Measurements from ENCODE around the gene PRRX2.
A peak's percentile ranks its signal among the peaks of the same experiment; 100 is the strongest.

PRRX2 gene

DNA sequence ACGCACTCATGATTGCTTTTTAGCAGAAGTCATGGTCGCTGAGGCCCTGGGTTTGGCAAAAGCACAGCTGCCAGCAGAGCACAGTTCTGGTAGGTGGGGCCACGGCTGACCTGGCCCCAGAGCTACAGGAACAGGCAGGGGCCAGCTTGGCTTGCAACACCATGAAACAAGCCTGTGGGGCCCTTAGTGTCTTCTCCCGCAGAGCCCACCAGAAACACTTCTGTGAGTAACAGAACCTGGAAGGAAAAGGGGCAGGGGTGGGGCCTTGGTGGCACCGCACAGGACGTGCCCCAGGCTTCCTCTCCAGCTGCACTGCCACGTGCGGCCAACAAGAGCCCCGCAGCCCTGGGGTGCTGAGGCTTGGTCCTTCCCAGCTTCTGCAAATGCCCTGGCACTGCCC is 28.3 kb upstream of the PRRX2 start:
- no peak for DNase-seq

DNA sequence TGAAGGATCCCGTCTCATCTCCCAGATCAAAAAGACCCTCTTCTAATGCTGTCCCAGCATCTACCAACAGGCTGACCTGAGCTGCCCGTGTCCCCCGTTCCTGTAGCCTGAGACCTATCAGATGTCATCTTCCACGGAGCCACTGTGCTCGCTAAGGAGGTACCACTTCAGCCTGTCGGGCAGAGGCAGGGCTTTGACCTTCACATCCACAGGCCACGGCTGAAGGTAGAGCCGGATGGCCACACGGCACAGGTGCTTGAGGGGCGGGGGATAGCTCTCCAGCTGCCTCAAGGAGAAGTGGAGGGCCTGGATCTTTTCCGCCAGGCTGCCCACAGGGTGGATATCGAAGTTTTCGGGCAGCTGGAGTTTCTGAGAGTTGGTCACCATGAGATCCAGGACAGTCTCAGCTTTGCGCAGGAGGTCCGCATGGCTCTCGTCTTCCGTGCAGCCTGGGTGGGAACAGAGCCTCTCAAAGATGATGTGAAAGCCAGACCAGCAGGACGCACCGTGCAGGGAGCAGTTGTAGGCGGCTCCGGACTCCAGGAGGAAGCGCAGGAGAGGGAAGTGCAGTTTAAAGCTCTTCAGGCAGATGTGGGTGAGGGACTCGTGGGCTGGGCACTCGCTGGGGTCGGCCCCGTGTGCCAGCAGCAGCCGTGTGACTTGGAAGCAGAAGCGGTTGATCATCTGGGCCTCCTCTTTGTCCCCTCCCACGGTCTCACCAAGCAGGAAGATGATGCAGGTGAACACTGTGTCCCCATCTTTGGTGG is 27.6 kb upstream of the PRRX2 start:
- no peak for DNase-seq

DNA sequence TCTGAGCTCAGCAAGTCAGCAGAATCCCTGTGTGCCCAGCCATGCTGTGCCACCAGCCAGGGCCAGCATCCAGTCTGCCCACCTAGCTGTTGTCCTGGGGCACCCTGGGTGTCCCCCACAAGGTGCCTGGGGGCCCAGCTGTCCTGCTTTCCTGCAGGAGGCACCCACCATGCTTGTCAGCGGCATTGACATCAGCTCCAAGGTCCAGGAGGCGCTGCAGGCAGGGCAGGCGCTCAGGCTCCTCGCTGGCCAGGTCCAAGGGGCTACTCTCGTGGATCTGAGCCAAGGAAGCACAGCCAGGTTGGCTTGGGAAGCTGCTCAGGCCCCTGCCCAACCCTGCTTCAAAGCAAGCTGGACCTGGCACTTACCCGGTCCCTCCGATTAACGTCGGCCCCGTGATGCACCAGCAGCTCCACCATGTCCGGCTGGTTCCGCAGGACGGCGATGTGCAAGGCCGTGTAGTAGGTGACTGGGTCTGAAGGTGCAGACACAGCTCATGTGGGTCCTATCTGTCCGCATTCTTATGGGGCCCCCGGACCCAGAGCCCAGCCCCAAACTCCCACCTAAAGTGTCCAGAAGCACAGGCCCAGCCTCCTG is 26.3 kb upstream of the PRRX2 start:
- DNase-seq, result no peak

DNA sequence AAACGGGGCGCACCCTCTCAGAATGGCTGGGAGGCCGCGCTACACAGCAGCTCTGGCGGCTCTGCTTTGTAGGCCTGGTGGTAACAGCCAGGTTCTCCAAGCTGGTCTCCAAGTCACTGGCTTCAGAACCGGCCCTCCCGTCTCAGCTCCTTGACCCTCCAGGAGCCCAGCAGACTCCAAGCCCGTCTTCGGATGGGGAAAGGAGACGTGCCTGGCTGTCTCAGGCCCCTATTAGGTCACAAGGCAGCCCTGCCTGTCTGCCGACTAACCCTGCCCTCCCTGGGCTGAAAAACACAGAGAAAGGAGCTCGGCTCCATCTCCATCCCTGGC is 25.7 kb upstream of the PRRX2 start:
- no peak for DNase-seq

DNA sequence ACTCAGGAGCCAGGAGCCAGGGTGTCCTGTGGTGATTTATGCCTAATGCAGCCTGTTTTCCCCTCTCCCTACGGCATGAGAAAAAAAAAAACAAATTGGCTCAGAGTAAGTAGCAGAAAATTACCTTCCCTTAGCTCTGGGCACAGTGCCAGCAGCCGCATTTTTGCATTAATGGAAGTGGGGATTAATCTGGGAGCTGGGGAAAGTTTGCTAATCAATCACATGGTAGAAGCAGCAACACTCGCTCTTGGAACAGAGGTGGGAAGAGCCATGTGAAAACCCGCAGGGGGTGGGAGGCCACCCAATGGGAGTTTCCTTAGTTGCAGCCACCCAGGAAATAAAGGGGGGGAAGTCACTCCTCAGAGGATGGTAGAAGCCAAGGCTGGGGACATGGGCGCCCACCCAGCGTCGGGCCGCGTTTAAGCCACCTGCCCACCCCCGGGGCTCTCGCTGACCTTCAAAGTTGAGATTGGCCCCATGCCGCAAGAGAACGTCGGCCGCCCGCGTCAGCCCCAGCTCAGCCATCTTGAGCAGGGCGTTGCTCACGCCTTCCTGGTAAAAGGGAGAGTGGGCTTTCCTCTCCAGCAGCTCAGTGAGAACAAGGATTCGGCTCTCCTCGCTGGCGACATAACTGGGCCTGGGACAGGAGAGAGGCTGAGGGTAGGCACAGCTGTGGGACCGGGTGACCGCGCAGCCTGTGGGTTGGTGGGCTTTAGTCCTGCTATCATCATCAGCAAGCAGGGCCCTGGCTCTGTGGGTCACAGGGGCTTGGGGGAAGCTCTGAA is 25.2 kb upstream of the PRRX2 start:
- DNase-seq, result no peak

DNA sequence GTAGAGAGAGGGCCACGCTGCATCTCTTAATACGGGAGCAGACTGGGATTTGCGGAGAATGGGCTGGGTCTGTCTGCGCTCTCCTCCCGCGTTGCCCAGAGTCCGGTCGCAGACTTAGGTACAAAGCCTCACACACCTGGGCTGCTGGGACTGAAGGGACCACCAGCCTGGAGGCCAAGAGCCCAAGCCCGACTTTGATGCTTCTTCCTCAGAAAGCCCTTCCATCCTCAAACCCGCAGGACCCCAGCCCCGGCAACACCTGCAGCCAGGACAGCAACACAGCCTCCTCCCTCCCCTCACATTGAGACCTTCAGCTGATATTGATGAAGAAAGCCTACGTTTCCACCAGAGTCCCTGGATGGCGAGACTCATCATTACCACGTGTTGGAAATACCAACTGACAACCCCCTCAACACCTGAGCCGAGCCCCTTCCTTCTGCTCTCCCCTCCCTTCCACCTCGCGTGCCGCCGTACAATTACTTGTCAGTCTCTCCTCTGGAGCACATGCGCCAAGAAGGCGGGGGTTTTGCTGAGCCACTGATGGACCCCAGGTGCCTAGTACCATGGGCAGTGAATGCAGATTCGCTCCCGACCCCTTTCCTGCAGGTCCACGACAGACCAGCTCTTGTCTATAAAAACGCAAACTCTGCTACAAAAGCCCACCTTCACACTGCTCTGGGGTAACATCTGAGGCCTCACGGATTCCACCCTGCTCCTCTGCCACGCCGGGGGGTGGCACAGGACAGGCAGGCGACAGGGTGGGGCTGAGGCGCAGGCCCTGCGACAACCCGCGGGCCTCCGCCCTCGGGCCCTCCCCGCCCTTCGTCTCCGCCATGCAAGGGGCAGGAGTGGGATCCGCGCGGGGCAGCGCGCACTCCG is 24.3 kb upstream of the PRRX2 start:
- no peak for DNase-seq

DNA sequence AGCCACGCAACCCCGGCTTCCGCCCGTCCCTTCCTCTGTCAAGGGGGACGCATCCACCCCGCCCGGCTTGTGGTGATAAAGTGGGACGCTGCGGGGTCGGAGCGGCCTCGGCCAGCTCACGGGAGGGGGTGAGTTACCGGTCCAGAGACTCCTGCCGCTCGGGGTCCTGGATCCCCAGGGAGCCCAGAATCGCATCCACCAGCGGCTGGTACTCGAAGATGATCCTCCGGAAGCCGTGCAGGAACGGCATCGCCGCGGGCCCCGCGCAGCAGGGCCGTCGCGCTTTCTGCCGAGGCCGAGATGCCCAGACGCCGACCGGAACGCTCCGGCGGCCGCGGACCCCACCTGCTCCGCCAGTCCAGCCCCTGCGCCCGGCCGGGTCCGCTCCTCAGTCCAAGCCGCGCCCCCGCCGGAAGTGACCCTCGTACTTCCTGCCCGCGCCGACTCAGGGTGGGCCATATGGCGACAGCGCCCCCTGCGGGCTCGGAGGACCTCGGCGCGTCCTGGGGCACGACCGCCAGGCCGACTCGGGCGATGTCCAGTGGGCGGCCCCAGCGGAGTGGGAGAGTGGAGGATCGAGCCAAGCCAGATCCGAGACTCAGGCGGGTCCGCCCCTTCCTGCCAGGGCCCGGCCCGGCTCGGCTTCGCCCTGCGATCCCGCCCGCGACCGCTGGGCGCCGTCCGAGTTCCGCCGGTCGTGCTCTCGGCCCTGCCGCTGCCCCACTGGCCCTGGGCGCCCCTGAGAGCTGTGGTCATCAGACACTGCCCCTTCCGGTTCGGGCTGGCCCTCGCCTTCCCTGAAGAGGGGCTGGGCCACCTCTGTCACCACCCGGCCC is 23.5 kb upstream of the PRRX2 start, which contains the start of gene ASB6:
Gene ASB6, minus strand, starts transcription at position 402 of the 836 bp plus-strand sequence. Its CDS starts 152 bp downstream, at position 250.
- peak; percentile 96 for DNase-seq

DNA sequence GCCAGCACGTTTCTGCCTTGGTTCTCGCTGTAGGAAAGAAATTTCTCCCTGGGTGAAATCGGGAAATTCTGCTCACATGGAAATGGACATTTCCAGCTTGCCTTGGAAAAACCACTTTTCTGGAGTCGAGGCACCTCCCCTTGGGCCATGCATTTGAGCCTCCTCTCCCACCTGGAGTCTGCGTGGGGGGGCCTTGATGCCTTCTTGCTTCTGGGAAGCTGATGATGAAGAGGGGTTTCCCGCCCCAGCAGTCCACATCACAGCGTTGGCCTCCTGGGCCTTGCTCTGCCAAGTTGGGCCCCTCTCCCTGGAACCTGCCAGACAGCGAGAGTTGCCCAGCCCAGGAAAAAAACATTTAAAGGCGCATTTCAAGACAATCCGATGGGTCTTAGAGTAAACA is 21.7 kb upstream of the PRRX2 start:
- no peak for DNase-seq

DNA sequence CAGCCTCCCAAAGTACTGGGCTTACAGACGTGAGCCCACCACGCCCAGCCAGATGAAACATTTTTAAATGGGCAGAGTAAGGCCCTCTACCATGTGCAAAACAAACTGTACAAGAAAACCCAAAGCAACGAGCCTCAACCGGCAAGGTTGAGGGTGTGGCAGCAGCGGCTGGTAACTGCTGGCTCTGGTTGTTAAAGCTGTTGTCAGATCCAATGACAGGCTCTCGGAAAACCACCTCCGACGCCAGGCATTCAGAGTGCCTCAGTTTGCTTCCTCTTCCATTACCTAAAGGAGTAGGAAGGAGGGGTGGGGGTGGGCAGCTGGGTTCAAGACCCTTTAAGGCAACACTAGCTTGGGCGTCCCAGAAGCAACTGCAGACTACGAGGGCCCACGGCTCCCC is 21.1 kb upstream of the PRRX2 start:
- no peak for DNase-seq

DNA sequence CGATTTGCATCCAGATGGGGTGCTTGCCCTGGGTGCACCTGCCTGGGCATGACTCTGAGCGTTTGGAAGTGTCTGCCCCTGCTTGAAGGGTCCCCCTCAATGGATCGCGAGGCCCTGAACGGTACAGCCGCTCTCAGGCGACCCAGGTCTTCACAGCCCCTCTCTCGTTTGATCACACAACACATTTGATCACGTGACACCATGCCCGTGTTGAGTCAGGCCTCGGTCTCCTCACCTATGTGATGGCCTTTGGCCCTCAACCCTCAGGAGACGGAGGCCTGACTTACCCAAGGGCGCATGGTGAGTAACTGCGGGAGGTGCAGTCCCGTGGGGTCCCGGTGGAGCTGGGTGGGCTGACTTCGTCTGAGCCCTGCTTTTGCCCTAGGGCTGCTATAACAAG is 20.5 kb upstream of the PRRX2 start:
- DNase-seq, result no peak

DNA sequence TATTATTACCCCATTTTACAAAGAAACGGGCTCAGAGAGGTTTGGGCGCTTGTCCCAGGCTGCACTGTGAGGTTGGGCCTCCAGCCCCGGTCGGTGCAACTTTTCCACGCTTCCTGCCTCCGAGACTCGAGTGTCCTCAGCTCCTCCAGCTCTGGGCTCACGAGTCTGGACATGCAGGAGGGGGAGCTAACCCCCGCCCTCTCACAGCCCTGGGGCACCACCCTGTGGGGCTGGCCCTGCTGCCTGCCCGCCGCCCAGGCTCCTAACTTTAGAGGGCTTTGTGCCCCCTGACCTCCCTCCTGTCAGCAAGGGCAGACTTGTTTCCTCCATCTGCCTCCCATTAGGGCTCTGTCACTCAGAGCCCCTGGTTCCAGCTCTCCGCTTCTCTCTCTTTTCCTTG is 19.2 kb upstream of the PRRX2 start:
- DNase-seq, result no peak

DNA sequence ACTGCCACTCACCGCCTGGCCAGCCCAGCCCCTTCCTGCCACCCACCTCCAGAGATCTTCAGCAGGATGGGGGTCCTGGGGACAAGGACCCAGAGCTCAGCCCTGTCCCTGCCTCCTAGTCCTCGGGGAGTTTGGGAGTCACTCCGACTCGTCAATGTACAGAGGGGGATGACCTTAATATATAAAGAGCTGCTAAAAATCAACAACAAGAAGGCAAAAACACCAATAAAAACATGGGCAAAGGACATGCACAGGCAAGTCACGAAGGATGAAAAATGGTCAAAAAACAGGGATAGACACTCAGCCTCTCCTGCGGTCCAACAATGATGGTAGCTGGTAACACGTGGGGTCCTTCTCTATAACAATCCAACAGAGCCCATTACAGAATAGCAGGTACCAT is 18.8 kb upstream of the PRRX2 start:
- DNase-seq, result no peak

DNA sequence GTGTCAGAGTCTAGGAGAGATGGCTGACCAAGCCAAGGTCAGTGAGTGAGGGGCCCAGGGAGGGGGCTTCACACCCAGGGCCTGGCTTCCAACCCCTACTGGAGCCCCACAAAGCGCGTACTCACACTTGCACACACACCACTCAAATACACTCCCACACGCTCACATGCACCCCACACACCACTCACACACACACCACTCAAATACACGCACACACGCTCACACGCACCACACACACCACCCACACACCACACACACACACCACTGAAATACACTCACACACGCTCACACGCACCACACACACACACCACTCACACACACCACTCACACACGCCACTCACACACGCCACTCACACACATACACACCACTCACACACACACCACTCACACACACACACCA is 17.8 kb upstream of the PRRX2 start:
- no peak for DNase-seq

DNA sequence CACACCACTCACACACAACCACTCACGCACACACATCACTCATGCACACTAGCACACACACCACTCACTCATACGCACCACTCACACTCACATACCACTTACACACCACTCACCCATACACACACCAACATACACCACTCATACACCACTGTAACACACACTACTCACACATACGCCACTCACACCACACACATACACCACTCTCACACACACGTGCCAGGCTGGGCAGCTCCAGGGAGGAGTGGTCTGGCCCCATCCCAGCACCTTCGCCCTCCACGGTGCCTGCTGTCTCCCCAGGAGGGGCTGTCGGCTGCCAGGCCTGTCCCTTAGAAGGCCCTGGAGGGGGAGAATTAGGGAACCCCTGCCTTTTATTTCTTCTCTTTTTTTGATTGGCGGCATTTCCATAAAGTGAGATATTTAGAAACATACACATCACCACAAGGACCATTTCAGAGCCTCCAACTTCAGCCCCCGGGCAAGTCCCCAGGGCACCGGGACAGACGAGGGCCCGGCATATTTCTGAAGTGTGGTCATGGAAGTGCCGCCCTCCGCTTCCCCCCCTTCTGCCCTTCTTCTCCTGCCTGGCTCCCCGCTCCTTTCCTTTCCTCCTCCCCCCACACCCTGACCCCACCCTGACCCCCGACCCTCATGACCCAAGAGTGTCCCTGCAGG is 17.2 kb upstream of the PRRX2 start:
- no peak for DNase-seq

DNA sequence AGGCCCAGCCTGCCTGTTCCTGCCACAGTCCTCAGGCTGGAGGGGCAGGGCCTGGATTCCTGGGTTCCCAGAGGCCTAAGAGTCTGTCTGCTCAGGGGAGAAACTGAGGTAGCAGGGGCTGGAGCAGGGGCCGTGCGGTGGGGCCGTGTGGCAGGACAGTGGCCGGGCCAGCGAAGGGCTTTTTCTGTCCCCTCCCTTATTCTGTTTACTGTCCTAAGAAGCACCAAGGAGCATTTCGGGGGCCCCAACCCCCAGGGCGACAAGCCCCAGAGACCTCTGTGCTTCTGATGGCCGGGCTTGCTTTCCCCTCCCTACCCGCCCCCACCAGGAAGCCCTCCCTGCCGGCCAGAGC is 16.7 kb upstream of the PRRX2 start:
- no peak for DNase-seq

DNA sequence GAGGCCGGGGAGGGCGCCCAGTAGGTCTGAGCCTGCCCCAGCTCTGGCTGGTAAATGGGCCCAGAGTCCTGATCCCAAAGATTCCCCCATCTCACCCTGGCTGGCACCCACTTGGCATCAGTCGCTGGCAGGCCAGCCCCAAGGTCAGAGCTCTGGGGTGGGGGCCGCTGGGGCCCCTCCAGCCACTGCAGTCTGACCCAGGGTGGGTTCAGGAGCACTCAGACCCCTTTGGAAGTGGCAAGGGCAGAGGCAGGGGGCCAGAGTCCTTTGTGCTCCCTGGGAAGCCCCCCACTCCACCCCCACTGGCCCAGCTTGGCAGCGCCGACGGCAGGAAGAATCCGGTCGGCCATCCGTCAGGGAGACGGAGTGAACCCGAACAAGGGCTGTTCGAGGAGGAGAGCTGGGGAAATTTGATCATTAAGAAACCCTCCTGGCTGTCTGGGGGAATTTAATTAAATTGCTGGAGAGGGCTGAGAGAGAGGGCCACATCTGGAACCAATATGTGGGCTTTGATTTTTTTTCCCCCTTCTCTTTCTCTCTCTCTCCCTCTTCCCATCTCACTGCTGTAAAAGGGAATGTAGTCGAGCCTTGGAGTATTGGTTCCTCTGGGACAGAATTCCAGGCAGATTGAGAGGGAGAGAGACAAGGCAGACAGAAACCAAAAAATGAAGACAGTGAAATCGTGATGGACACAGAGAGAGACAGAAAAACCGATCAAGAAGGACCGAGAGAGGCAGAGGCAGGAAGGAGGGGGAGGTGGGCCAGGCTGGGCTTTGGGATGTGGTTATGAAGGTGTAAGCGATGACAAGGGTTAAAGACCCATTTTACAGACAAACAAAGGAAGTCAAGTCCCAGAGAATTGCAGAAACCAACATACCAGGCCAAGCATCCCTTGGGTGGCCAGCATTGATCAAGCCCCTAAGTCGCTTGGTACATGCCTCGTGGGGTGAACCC is 15.4 kb upstream of the PRRX2 start:
- no peak for DNase-seq

DNA sequence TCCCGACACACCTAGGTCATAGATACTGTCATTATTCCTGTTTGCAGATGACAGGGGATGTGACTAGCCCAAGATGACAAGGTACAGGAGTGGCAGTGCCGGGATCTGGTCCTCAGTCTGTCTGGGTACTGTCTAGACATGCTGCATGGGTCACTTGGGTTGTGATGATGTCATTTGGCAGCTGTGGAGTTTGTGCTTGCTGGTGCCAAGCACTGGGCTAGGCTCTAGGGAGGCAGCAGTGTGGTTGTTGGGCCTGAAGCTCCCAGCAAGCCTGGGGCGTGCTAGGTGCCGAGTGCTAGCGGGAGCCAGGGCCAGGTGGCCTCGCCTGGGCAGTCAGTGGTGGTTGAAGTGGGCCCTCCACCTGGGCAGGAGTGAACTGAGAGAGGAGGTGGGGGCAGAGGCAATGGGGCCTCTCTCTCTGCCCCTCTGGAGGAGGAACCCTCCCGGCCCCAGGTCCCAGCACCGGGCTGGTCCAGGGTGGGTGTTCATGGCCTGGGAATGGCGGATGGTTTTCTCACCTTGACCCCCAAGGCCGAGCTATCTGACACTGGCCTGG is 14.7 kb upstream of the PRRX2 start:
- DNase-seq, result no peak

DNA sequence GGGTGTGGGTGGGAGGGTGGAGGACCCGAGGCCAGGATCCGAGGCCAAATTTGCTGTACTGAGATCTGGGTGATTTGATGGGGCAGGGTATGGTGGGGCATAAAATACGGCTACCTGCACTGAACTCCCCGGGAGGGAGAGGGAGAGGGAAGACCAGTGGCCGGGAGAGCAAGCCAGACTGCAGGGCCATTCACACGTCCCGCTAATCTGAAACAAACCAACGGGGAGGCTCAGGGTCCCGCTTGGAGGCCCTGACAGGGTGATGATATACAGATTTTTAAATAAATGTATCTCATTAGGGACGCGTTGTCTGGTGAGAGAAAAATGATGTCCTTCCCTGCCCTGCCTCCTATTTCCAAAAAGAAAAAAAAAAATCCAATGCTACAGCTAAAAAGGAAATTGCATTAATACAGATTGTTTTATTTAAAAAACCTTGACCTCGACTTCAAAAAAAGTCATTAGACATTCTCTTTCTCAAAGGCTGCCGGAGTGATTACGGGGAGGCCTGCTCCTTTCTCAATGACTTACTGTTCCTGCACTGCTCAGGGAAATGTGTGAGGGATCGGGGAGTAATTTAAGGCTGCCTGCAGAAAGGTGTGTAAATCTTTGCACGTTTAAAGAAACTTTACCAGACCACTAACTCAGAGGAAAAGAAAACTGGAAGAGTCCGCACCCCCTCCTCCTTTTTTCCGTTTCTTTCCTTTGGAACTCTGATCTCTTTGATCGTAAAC is 11.5 kb upstream of the PRRX2 start:
- DNase-seq, result no peak

DNA sequence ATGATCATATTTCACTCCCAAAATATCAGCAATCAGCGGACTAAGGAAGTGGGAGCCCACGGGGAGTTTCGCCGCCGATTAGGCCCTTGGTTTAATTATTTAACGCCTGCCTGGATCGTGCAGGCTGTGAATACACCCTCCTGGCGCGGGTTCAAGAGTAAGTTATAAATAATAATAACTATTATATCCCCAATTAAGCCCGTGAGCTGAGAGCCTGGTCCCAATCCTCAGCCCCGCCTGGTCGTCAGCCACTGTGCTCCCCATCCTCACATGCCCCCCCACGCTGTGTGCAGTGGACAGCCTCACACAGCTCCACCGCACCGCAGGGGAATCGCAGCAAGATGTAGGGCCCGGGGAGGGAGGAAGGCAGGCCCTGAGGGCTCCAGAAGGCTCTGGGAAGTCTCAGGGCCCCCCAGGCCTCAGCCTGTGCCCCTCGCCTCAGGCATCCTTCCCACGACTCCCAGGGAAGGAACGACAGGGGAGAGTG is 10.8 kb upstream of the PRRX2 start:
- no peak for DNase-seq

Measured in T-helper 9 cell (primary cell).